Esophagus (tissue), 2 donors: ENCODE measurements around the gene NUDT12. TPM values are rescaled to one million over a fixed set of nuclear protein-coding genes. Genes with fewer than 3 reads are reported as not detected.

Experiments
- H3K27ac ChIP-seq, 2 donors: one replicate each; pipeline ENCODE4 v1.5.1; 2013; ENCODE audit warnings: low read depth in 2 of 2, mild to moderate bottlenecking in 2 of 2, inconsistent platforms in 1 of 2, low read length in 1 of 2, moderate library complexity in 1 of 2
- H3K27me3 ChIP-seq, 2 donors: one replicate each; pipeline ENCODE4 v1.6.1; 2013; ENCODE audit warnings: low read length in 2 of 2, control low read depth in 1 of 2, mild to moderate bottlenecking in 1 of 2; ENCODE audit not compliant: insufficient read depth in 2 of 2, control insufficient read depth in 1 of 2
- H3K36me3 ChIP-seq, 2 donors: one replicate each; pipeline ENCODE4 v1.6.1; 2013; ENCODE audit warnings: low read length in 1 of 2; ENCODE audit not compliant: control insufficient read depth in 2 of 2, insufficient read depth in 2 of 2
- H3K4me1 ChIP-seq, 2 donors: one replicate each; pipeline ENCODE4 v1.6.1; 2013; ENCODE audit warnings: low read length in 1 of 2; ENCODE audit not compliant: control insufficient read depth in 2 of 2, insufficient read depth in 2 of 2
- H3K4me3 ChIP-seq, 2 donors: one replicate each; pipeline ENCODE4 v1.5.1; 2013; ENCODE audit warnings: low read length in 2 of 2, mild to moderate bottlenecking in 2 of 2, low read depth in 1 of 2, moderate library complexity in 1 of 2
- H3K9me3 ChIP-seq, 2 donors: one replicate each; pipeline ENCODE4 v1.6.1; 2013; ENCODE audit warnings: mild to moderate bottlenecking in 2 of 2, low read depth in 1 of 2, low read length in 1 of 2, moderate library complexity in 1 of 2; ENCODE audit not compliant: control insufficient read depth in 2 of 2, insufficient read depth in 1 of 2
- WGBS, 2 donors: extraction: QIAGEN DNeasy Blood & Tissue Kit; methylation state at CpG; one replicate each; pipeline ENCODE4 v1.1.7; 2013; 5-methylcytosine and 5-hydroxymethylcytosine counted together
- polyA plus RNA-seq, 2 donors: library from polyadenylated mRNA; stranded (reverse); fragments of 200-250 nt; gene quantifications; one replicate each; pipeline ENCODE4 v1.2.3, GENCODE V29; 2013
- donor health status: healthy with polysubstance abuse.
- donor health status: Bipolar disorder and iron deficiency.

Gene NUDT12
- polyA plus RNA-seq, 2 donors: 5.1 to 5.9 TPM

DNA sequence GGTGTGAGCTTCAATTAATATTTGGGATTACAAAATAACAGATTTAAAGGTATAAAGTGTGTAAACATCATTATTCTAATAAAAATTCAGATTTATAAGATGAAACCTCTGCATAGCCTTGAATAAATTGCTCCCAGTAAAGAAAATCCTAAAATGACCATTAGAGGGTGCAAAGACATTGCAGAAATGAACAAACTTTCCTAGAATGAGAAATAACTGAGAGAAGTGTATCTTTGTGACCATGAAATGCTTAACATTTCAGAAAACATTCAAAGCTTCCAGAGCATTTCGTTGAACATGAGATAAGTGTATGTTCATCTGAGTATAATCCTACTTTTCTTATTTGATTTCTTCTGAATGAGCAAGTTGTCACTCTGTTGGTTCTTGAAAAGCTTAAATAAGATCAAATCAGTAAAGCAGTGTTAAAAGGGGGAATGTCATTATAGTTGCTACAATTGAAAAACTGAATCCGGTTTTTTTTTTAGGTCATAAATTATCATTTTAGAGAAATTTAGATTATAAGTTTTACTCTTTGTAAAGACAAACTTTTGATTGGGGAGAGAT lies 24.7 kb upstream of the NUDT12 start:
- H3K36me3 ChIP-seq: no peaks in the 10 kb centered on the region
- no peak overlapping the region for H3K4me3 ChIP-seq
- no peak overlapping the region for H3K27ac ChIP-seq
- no peaks in the 10 kb centered on the region for H3K4me1 ChIP-seq
- no peaks in the 10 kb centered on the region for H3K9me3 ChIP-seq
- no peaks in the 10 kb centered on the region for H3K27me3 ChIP-seq
- 29 to 30% methylated on average over 2 of the region's 2 CpGs for WGBS, 2 donors

DNA sequence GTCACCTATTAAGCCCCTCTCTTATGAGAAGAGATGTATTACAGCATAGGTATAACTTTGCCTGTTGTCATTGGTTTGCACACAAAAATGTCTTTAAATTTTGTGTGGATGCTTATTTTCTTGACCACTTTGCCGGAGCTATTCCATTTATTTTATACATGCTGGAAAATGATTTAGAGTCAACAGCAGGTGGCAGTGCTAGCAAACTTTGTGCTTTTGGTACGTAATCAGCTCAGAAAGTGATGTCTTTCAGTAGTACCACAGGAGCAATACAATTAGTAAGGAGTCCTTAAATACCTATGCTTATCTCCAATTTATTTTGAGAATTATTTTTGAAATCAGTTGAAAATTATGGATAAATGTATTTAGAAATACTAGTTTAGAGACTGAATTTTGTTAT lies 19.8 kb upstream of the NUDT12 start:
- H3K9me3 ChIP-seq: no peaks in the 10 kb centered on the region
- H3K27ac ChIP-seq: no peak overlapping the region
- H3K27me3 ChIP-seq: no peaks in the 10 kb centered on the region
- no peak overlapping the region for H3K4me3 ChIP-seq
- no peaks in the 10 kb centered on the region for H3K36me3 ChIP-seq
- H3K4me1 ChIP-seq: no peaks in the 10 kb centered on the region
- 14 to 20% methylated on average over 2 of the region's 2 CpGs for WGBS, 2 donors

DNA sequence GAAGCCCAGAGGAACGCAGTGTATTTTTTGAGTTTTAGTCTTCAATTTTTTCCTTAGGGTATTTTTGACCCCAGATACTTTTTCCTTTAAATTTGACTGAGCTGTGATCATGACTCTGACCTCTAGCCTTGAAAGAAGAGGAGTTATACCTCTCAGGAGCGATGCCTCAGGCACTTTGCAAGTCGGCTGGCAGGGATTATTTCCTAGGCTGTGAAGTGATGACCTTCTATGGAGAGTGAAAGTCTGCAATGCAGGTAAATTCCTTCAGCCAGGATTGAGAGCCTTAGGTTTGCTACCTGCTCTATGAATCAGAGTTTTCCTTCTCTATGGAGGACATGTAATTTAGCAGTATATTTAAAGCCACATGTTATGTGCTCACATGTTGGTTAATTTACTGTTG lies 10.8 kb upstream of the NUDT12 start:
- no peaks in the 10 kb centered on the region for H3K4me1 ChIP-seq
- no peak overlapping the region for H3K4me3 ChIP-seq
- H3K36me3 ChIP-seq: no peaks in the 10 kb centered on the region
- no peaks in the 10 kb centered on the region for H3K9me3 ChIP-seq
- no peaks in the 10 kb centered on the region for H3K27me3 ChIP-seq
- WGBS, 2 donors: 66 to 74% methylated on average over 3 of the region's 3 CpGs
- no peak overlapping the region for H3K27ac ChIP-seq

- H3K9me3 ChIP-seq: no peaks in the 10 kb centered on the region
- H3K27me3 ChIP-seq: no peaks in the 10 kb centered on the region
- 84 to 87% methylated on average over 5 of the region's 5 CpGs for WGBS, 2 donors
- H3K4me1 ChIP-seq: no peaks in the 10 kb centered on the region
- no peak overlapping the region for H3K27ac ChIP-seq
- H3K36me3 ChIP-seq: no peaks in the 10 kb centered on the region
- no peak overlapping the region for H3K4me3 ChIP-seq
These were observed 9.9 kb upstream of the NUDT12 start for GRCh38 chr5:103572454-103572853.

DNA sequence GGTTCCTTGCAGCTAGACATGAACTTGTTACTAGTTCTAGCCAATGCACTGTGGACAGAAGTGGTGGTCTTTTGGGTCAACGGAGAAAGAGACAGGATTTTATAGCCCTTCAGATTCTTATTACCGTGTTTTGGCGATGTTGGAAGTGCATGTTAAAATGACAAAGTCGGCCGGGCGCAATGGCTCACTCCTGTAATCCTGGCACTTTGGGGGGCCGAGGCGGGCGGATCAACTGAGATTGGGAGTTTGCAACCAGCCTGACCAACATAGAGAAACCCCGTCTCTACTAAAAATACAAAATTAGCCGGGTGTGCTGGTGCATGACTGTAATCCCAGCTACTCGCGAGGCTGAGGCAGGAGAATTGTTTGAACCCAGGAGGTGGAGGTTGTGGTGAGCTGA lies 9.1 kb upstream of the NUDT12 start:
- Histone ChIP-seq H3K27ac (no peak overlapping the region), H3K4me3 (no peak overlapping the region), H3K27me3 (no peaks in the 10 kb centered on the region), H3K4me1 (no peaks in the 10 kb centered on the region), H3K36me3 (no peaks in the 10 kb centered on the region), H3K9me3 (no peaks in the 10 kb centered on the region)
- 95 to 97% methylated on average over 13 of the region's 13 CpGs for WGBS, 2 donors

DNA sequence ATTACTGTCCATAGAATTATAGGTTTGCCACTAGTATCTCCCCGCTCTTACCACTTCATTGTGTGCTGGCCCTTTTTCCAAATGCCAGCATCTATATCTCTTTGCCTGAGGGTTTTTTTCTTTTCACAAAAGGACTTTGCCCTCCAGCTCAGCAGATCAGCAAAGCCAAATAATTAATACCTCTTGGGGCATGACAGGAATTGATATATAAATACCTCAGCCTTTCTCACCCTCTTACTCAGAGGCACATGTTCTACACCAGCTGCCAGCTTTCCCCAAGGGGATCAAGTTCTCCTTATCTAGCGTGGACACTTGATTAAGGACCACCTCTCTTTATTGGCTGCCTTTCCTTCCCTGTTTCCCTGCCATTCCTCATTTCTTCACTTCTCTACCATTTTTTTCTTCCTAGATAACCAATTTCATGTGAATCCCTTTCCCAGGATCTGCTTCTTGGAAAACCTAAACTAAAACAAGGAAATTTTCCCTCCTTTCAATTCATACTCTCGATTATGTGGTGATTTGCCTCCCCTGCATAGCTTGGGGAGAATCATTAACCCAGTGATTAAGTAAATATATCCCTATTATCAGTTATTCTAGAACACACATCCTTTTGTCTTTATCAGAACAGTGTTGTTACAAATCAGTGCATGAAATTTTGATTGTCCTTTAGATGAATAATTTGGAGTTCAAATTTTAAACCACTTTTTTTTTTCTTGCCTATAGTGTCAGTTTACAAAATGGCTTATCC lies 6.9 kb upstream of the NUDT12 start:
- H3K27me3 ChIP-seq: no peaks in the 10 kb centered on the region
- 46 to 58% methylated on average over 3 of the region's 3 CpGs for WGBS, 2 donors
- H3K27ac ChIP-seq: no peak overlapping the region
- no peaks in the 10 kb centered on the region for H3K36me3 ChIP-seq
- no peaks in the 10 kb centered on the region for H3K4me1 ChIP-seq
- no peak overlapping the region for H3K4me3 ChIP-seq
- no peaks in the 10 kb centered on the region for H3K9me3 ChIP-seq

GRCh38 chr5:103565719-103566118 lies 3.1 kb upstream of the NUDT12 start:
- no peak overlapping the region for H3K27ac ChIP-seq
- H3K9me3 ChIP-seq: no peaks in the 10 kb centered on the region
- 91 to 93% methylated on average over 4 of the region's 4 CpGs for WGBS, 2 donors
- no peaks in the 10 kb centered on the region for H3K36me3 ChIP-seq
- H3K4me3 ChIP-seq: no peak overlapping the region
- no peaks in the 10 kb centered on the region for H3K27me3 ChIP-seq
- no peaks in the 10 kb centered on the region for H3K4me1 ChIP-seq

DNA sequence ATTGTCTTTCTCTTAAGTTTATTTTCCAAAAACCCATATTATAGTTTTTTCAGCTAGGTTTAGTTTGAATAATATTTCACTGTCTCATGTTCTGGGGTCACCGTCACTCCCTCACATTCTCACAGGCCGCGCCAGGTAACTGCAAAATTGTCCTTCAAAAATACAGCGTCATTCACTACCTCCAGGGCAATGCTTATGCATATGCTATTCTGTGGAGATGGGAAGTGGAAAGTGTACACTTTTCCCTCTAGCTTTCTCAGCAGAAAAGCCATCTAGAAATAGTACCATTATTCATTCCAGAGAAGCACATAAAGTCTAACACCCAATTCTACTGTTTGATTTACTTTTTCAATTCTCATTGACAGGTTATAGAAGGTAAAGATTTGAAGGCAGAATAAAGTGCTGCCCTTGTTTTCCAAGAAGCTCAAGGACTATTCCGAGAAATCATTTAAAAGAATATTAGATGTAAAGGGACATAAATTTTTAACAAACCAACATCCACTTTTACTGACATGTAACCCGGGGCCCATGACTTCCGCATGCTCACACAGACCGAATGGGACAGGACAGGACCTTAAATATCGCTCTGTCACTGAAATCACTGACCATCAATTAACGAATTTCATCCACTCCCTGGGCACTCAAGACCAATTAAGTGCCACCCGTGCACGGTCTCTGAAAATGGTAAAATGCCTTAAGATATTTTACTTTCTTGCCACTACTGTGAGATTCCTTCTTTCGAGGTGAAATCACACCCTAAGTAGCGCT lies 720 bp downstream of the NUDT12 start:
- Histone ChIP-seq H3K27ac (peak overlapping the region; percentile 75 to 93), H3K4me1 (no peaks in the 10 kb centered on the region), H3K4me3 (peak overlapping the region; percentile 75 to 89), H3K27me3 (no peaks in the 10 kb centered on the region), H3K9me3 (no peaks in the 10 kb centered on the region), H3K36me3 (no peaks in the 10 kb centered on the region)
- 16 to 18% methylated on average over 14 of the region's 14 CpGs for WGBS, 2 donors

- H3K27me3 ChIP-seq: no peaks in the 10 kb centered on the region
- H3K9me3 ChIP-seq: no peaks in the 10 kb centered on the region
- no peak overlapping the region for H3K27ac ChIP-seq
- no peak overlapping the region for H3K4me3 ChIP-seq
- H3K36me3 ChIP-seq: no peaks in the 10 kb centered on the region
- 93 to 95% methylated on average over 3 of the region's 3 CpGs for WGBS, 2 donors
- no peaks in the 10 kb centered on the region for H3K4me1 ChIP-seq
These were observed 1.8 kb downstream of the NUDT12 start for GRCh38 chr5:103560826-103561225.
